IMR-90 (cell line): ENCODE results near the gene BCL2L13. TPM values are rescaled to one million over a fixed set of nuclear protein-coding genes. Genes with fewer than 3 reads are reported as not detected.

ENCODE experiments used
- ATAC-seq: fragments of 200-7000 bp; cut with Tn5 transposase; 2 replicates; pipeline ENCODE4 v1.9.1; 2020; ENCODE audit warnings: low read depth, mild to moderate bottlenecking, moderate library complexity
- BruUV-seq: library from RNA; stranded (reverse); fragments of 400-500 nt; replicated peaks from 2 replicates; lab custom pipeline; 2021; lab: Mats Ljungman, UMichigan
- CTCF ChIA-PET: fragments of 300-600 bp; formaldehyde crosslinking; extraction: SDS; loops from one replicate; lab custom pipeline; 2021; ENCODE audit warnings: antibody characterized with exemption; lab: Yijun Ruan, JAX
- POLR2A ChIA-PET: fragments of 300-600 bp; sonication (Branson Sonifier 250); formaldehyde crosslinking; loops from one replicate; lab custom pipeline; 2022; ENCODE audit warnings: antibody characterized with exemption; ENCODE audit not compliant: unreplicated experiment; lab: Charles Lee
- DNase-seq: peaks from one replicate; pipeline ENCODE4 v3.0.0; 2013
- H2AFZ ChIP-seq: replicated peaks from 2 replicates; pipeline ENCODE3; 2013; ENCODE audit warnings: low read length, mild to moderate bottlenecking; ENCODE audit not compliant: poor library complexity
- H2AK5ac ChIP-seq: 2 replicates; pipeline ENCODE4 v1.6.1; 2013; ENCODE audit warnings: low read depth, low read length, inconsistent platforms
- H2AK9ac ChIP-seq: replicated peaks from 2 replicates; pipeline ENCODE3; 2013; ENCODE audit warnings: mild to moderate bottlenecking, low read depth, low read length, moderate library complexity; ENCODE audit not compliant: poor library complexity
- H2BK120ac ChIP-seq: 2 replicates; pipeline ENCODE4 v1.6.1; 2013; ENCODE audit warnings: low read depth, low read length, inconsistent platforms
- H2BK15ac ChIP-seq: 3 replicates; pipeline ENCODE4 v1.6.1; 2013; ENCODE audit warnings: low read depth, low read length, inconsistent platforms
- H2BK20ac ChIP-seq: 2 replicates; pipeline ENCODE4 v1.6.1; 2013; ENCODE audit warnings: low read depth, mild to moderate bottlenecking, inconsistent platforms, low read length, moderate library complexity
- H2BK5ac ChIP-seq: 2 replicates; pipeline ENCODE4 v1.6.1; 2013; ENCODE audit warnings: mild to moderate bottlenecking, low read depth, low read length, inconsistent platforms; ENCODE audit not compliant: poor library complexity, severe bottlenecking
- H3K14ac ChIP-seq: replicated peaks from 2 replicates; pipeline ENCODE4 v1.6.1; 2013; ENCODE audit warnings: low read depth, low read length, inconsistent platforms
- H3K18ac ChIP-seq: 2 replicates; pipeline ENCODE4 v1.6.1; 2013; ENCODE audit warnings: low read depth, low read length, control low read depth
- H3K23ac ChIP-seq: 2 replicates; pipeline ENCODE4 v1.6.1; 2013; ENCODE audit warnings: low read depth, low read length, inconsistent platforms
- H3K27ac ChIP-seq: 2 replicates; pipeline ENCODE4 v1.5.1; 2013; ENCODE audit warnings: mild to moderate bottlenecking, control low read depth, low read length; ENCODE audit not compliant: insufficient read depth
- H3K27me3 ChIP-seq: 2 replicates; pipeline ENCODE4 v1.6.1; 2013; ENCODE audit warnings: low read length; ENCODE audit not compliant: control insufficient read depth, insufficient read depth
- H3K36me3 ChIP-seq: 2 replicates; pipeline ENCODE4 v1.6.1; 2013; ENCODE audit warnings: low read length, mixed read lengths; ENCODE audit not compliant: control insufficient read depth, insufficient read depth
- H3K4ac ChIP-seq: 2 replicates; pipeline ENCODE4 v1.6.1; 2013; ENCODE audit warnings: low read depth, low read length, inconsistent platforms
- H3K4me1 ChIP-seq: 2 replicates; pipeline ENCODE4 v1.6.1; 2013; ENCODE audit warnings: low read length, mixed read lengths; ENCODE audit not compliant: control insufficient read depth, insufficient read depth
- H3K4me2 ChIP-seq: 2 replicates; pipeline ENCODE4 v1.6.1; 2013; ENCODE audit warnings: low read depth, mild to moderate bottlenecking, control low read depth, low read length, moderate library complexity
- H3K4me3 ChIP-seq: 2 replicates; pipeline ENCODE4 v1.5.1; 2013; ENCODE audit warnings: low read depth, mild to moderate bottlenecking, control low read depth, low read length, moderate library complexity; ENCODE audit not compliant: insufficient read depth
- H3K56ac ChIP-seq: 2 replicates; pipeline ENCODE4 v1.6.1; 2013; ENCODE audit warnings: low read length, inconsistent platforms; ENCODE audit not compliant: insufficient read depth; ENCODE audit errors: extremely low read depth
- H3K79me1 ChIP-seq, 2 experiments: 2 replicates each; pipeline ENCODE4 v1.6.1; 2013; ENCODE audit warnings: low read length in 2 of 2, inconsistent platforms in 1 of 2, low read depth in 1 of 2
- H3K9ac ChIP-seq: 2 replicates; pipeline ENCODE4 v1.6.1; 2013; ENCODE audit warnings: low read depth, low read length, control low read depth
- H3K9me1 ChIP-seq: 2 replicates; pipeline ENCODE4 v1.6.1; 2013; ENCODE audit warnings: low read length, inconsistent platforms; ENCODE audit not compliant: insufficient read depth
- H3K9me3 ChIP-seq: 2 replicates; pipeline ENCODE4 v1.6.1; 2013; ENCODE audit warnings: low read length; ENCODE audit not compliant: control insufficient read depth, insufficient read depth
- H4K20me1 ChIP-seq: 2 replicates; pipeline ENCODE4 v1.6.1; 2013; ENCODE audit warnings: low read length, inconsistent platforms; ENCODE audit not compliant: insufficient read depth
- H4K5ac ChIP-seq: 2 replicates; pipeline ENCODE4 v1.6.1; 2013; ENCODE audit warnings: mild to moderate bottlenecking, low read depth, low read length, control low read depth
- H4K8ac ChIP-seq, 2 experiments: 2 replicates each; pipeline ENCODE4 v1.6.1; 2013; ENCODE audit warnings: low read depth in 2 of 2, low read length in 2 of 2, control low read depth in 1 of 2, inconsistent platforms in 1 of 2
- H4K91ac ChIP-seq: 2 replicates; pipeline ENCODE4 v1.6.1; 2013; ENCODE audit warnings: low read depth, low read length, inconsistent platforms; ENCODE audit not compliant: insufficient read depth
- BHLHE40 ChIP-seq: fragments of 150-350 bp; IDR thresholded peaks from 2 replicates; pipeline ENCODE4 v1.6.1; 2016; ENCODE audit warnings: mild to moderate bottlenecking, low read depth, low read length
- ELK1 ChIP-seq: fragments of 150-350 bp; IDR thresholded peaks from 2 replicates; pipeline ENCODE4 v1.6.1; 2016; ENCODE audit warnings: low read depth, mild to moderate bottlenecking, low read length, moderate library complexity, borderline replicate concordance
- FOS ChIP-seq: fragments of 150-350 bp; IDR thresholded peaks from 2 replicates; pipeline ENCODE4 v1.6.1; 2016; ENCODE audit warnings: low read depth, low read length
- NFE2L2 ChIP-seq: fragments of 150-350 bp; IDR thresholded peaks from 2 replicates; pipeline ENCODE4 v1.6.1; 2016; ENCODE audit warnings: low read depth, mild to moderate bottlenecking, low read length
- POLR2A ChIP-seq: IDR thresholded peaks from 2 replicates; pipeline ENCODE4 v1.6.1; 2012; ENCODE audit warnings: mild to moderate bottlenecking, low read depth, low read length
- WGBS, 2 experiments: methylation state at CpG; one replicate each; pipeline versions ENCODE4 v1.1.5 to v1.1.7; 2013; ENCODE audit warnings: missing lambda C conversion rate in 2 of 2; ENCODE audit not compliant: insufficient read length in 1 of 2; ENCODE audit errors: extremely low coverage in 2 of 2; 5-methylcytosine and 5-hydroxymethylcytosine counted together
- dilution Hi-C: fragments of 300-500 bp; cut with HindIII; formaldehyde crosslinking; loops from one replicate; pipeline ENCODE4 v1.14.3; 2018; ENCODE audit warnings: low sequenced_read_pairs; ENCODE audit not compliant: unreplicated experiment
- in situ Hi-C: fragments of 300-500 bp; cut with MboI; formaldehyde crosslinking; loops from 3 replicates; pipeline ENCODE4 v1.14.3; 2019; ENCODE audit warnings: low sequenced_read_pairs, inconsistent platforms, mixed read lengths
- intact Hi-C: fragments of 100-400 bp; cut with micrococcal nuclease; formaldehyde crosslinking; loops from 2 replicates; pipeline ENCODE4 v1.10.0; 2022
- polyA plus RNA-seq, 3 experiments: library from polyadenylated mRNA; depleted of rRNA; stranded (reverse); fragments of >200 nt; gene quantifications; 2 replicates each; pipeline ENCODE4 v1.2.3, GENCODE V29; 2012; ENCODE audit warnings: low replicate concordance in 1 of 3
- total RNA-seq: library from RNA; depleted of rRNA; stranded (reverse); fragments of >200 nt; gene quantifications from 2 replicates; pipeline ENCODE4 v1.2.3, GENCODE V29; 2012

Gene BCL2L13
- total and polyA plus RNA-seq, 2 of the 4 experiments (the other 2 are of a cell fraction) = 42.6 to 86.7 TPM

- BruUV-seq = no TSS peak
- Histone ChIP-seq H4K20me1 (no peaks in the 10 kb centered on the region), H3K14ac (no peak overlapping the region), H3K4me2 (no peak overlapping the region), H2BK120ac (no peak overlapping the region), H3K9me3 (no peaks in the 10 kb centered on the region), H2AK9ac (peak overlapping the region; percentile 20), H3K18ac (no peak overlapping the region), H3K27me3 (no peaks in the 10 kb centered on the region), H4K91ac (no peak overlapping the region), H4K5ac (no peak overlapping the region), H2AFZ (no peak overlapping the region), H3K4ac (no peak overlapping the region), H3K4me3 (no peak overlapping the region), H3K4me1 (peaks cover 2% of the 10 kb centered on the region), H3K9ac (no peak overlapping the region), H2BK20ac (no peak overlapping the region), H2BK5ac (peak overlapping the region; percentile 34), H3K79me1 (peaks cover 8 to 42% of the 10 kb centered on the region in 2 experiments), H3K56ac (no peak overlapping the region), H4K8ac (no peak overlapping the region; a peak in 1 of 4 replicates), H2BK15ac (no peak overlapping the region), H2AK5ac (no peak overlapping the region), H3K36me3 (peaks cover 1% of the 10 kb centered on the region), H3K27ac (no peak overlapping the region), H3K23ac (no peak overlapping the region), H3K9me1 (no peaks in the 10 kb centered on the region; the same call in 1 of the 2 replicates)
- in situ Hi-C loops (no loop called here), intact Hi-C loops (loop anchor here (5.0 kb wide), 1 partner anchor 57 kb away; no protein-coding TSS in a partner anchor), dilution Hi-C loops (no loop called here)
- no peak for DNase-seq
- no peak for ATAC-seq
- WGBS, 2 experiments = no CpG with 5 or more reads among the region's 7 CpGs
- ChIA-PET CTCF (no interaction called here), POLR2A (no interaction called here)
- no peak for TF ChIP-seq ELK1
- TF ChIP-seq FOS = no peak
- no peak for TF ChIP-seq POLR2A
- TF ChIP-seq BHLHE40 = no peak
- no peak for TF ChIP-seq NFE2L2
Measured at GRCh38 chr22:17629641-17630040, 8.9 kb upstream of the BCL2L13 start.
